HCT116 (cell line): ENCODE measurements around the gene CASQ1. TPM values are rescaled to one million over a fixed set of nuclear protein-coding genes. Genes with fewer than 3 reads are reported as not detected.

Experiments used
- ATAC-seq: fragments of 200-7000 bp; cut with Tn5 transposase; 2 replicates; pipeline ENCODE4 v1.9.1; 2020; ENCODE audit warnings: mild to moderate bottlenecking, moderate library complexity
- BruUV-seq: library from RNA; stranded (reverse); fragments of 400-500 nt; replicated peaks from 2 replicates; lab custom pipeline; 2021; lab: Mats Ljungman, UMichigan
- CTCF ChIA-PET: fragments of 300-600 bp; sonication (Branson Sonifier 250); formaldehyde crosslinking; loops from one replicate; lab custom pipeline; 2021; ENCODE audit warnings: antibody characterized with exemption; lab: Charles Lee
- POLR2A ChIA-PET: fragments of 300-600, 350-600 bp; sonication (Branson Sonifier 250); formaldehyde crosslinking; loops from one replicate; lab custom pipeline; 2021; ENCODE audit warnings: antibody characterized with exemption; lab: Charles Lee
- RAD21 ChIA-PET, 2 experiments: fragments of 300-600 bp; sonication (Branson Sonifier 250); formaldehyde crosslinking; loops; one replicate each; lab custom pipeline; 2023; ENCODE audit warnings: low total read pairs in 2 of 2; ENCODE audit not compliant: uncharacterized antibody in 2 of 2, unreplicated experiment in 2 of 2, low non-redundant PET in 1 of 2; lab: Charles Lee
- DNase-seq: peaks from one replicate; pipeline ENCODE4 v3.0.0-alpha.2; 2010; ENCODE audit warnings: low read depth, low spot score
- H2AFZ ChIP-seq: fragments of 200-600 bp; shearing (Covaris generic), sonication (generic); 2 replicates; pipeline ENCODE4 v1.6.1; 2017; ENCODE audit warnings: low read depth, mixed run types, mixed read lengths, antibody characterized with exemption, low read length; ENCODE audit not compliant: poor library complexity, severe bottlenecking
- H3K27ac ChIP-seq: 2 replicates; pipeline ENCODE4 v1.5.1; 2012; ENCODE audit warnings: low read depth, low read length
- H3K27me3 ChIP-seq: fragments of 200-600 bp; sonication (generic); 2 replicates; pipeline ENCODE4 v1.6.1; 2016; ENCODE audit warnings: mixed run types, low read length, mixed read lengths; ENCODE audit not compliant: insufficient read depth
- H3K36me3 ChIP-seq, 2 experiments: fragments of 200-500 bp in 1 of 2; fragments of 200-600 bp in 1 of 2; sonication (Bioruptor generic) in 1 of 2; sonication (generic) in 1 of 2; 2 replicates each; pipeline versions ENCODE4 v1.5.1 to v1.6.1; 2014 to 2016; ENCODE audit warnings: low read length in 2 of 2, inconsistent platforms in 1 of 2, mixed read lengths in 1 of 2, mixed run types in 1 of 2; ENCODE audit not compliant: insufficient read depth in 2 of 2, control insufficient read depth in 1 of 2
- H3K4me1 ChIP-seq, 2 experiments: fragments of 200-600 bp in 1 of 2; sonication (generic) in 1 of 2; 2 replicates each; pipeline versions ENCODE4 v1.5.1 to v1.6.1; 2012 to 2017; ENCODE audit warnings: low read length in 2 of 2, inconsistent platforms in 1 of 2, mild to moderate bottlenecking in 1 of 2, mixed read lengths in 1 of 2, mixed run types in 1 of 2, moderate library complexity in 1 of 2; ENCODE audit not compliant: insufficient read depth in 2 of 2, control insufficient read depth in 1 of 2
- H3K4me2 ChIP-seq: fragments of 200-600 bp; sonication (generic); 2 replicates; pipeline ENCODE4 v1.6.1; 2017; ENCODE audit warnings: mixed run types, low read length, mixed read lengths
- H3K4me3 ChIP-seq, 2 experiments: fragments of 200-600 bp in 1 of 2; sonication (generic) in 1 of 2; replicated peaks in 1 of 2; 2 replicates each; pipeline ENCODE4 v1.5.1; 2011 to 2016; ENCODE audit warnings: low read length in 2 of 2, control low read depth in 1 of 2, low read depth in 1 of 2, mild to moderate bottlenecking in 1 of 2, mixed read lengths in 1 of 2, mixed run types in 1 of 2
- H3K79me2 ChIP-seq: fragments of 200-600 bp; sonication (generic); 2 replicates; pipeline ENCODE4 v1.6.1; 2017; ENCODE audit warnings: mild to moderate bottlenecking, mixed run types, low read length, moderate library complexity, mixed read lengths; ENCODE audit not compliant: insufficient read depth
- H3K9ac ChIP-seq: fragments of 200-600 bp; sonication (generic); 2 replicates; pipeline ENCODE4 v1.6.1; 2016; ENCODE audit warnings: low read length, mixed read lengths
- H3K9me2 ChIP-seq: fragments of 200-600 bp; sonication (generic), shearing (Covaris generic); 2 replicates; pipeline ENCODE4 v1.6.1; 2017; ENCODE audit warnings: mixed run types, mild to moderate bottlenecking, moderate library complexity; ENCODE audit not compliant: insufficient read depth
- H3K9me3 ChIP-seq, 2 experiments: fragments of 200-500 bp in 1 of 2; fragments of 200-600 bp in 1 of 2; sonication (Bioruptor generic) in 1 of 2; sonication (generic) in 1 of 2; 2 replicates each; pipeline ENCODE4 v1.6.1; 2014 to 2017; ENCODE audit warnings: low read length in 2 of 2, mixed read lengths in 2 of 2, inconsistent platforms in 1 of 2, low read depth in 1 of 2, mild to moderate bottlenecking in 1 of 2, mixed run types in 1 of 2, moderate library complexity in 1 of 2; ENCODE audit not compliant: control insufficient read depth in 1 of 2, insufficient read depth in 1 of 2
- H4K20me1 ChIP-seq: fragments of 200-600 bp; sonication (generic), shearing (Covaris generic); 2 replicates; pipeline ENCODE4 v1.6.1; 2017; ENCODE audit warnings: mixed run types, mild to moderate bottlenecking, moderate library complexity; ENCODE audit not compliant: insufficient read depth
- ATF3 ChIP-seq: IDR thresholded peaks from 2 replicates; pipeline ENCODE4 v1.6.1; 2012
- CBX3 ChIP-seq: IDR thresholded peaks from 2 replicates; pipeline ENCODE4 v1.6.1; 2012; ENCODE audit warnings: low read depth
- CEBPB ChIP-seq: IDR thresholded peaks from 2 replicates; pipeline ENCODE4 v1.6.1; 2012; ENCODE audit warnings: low read depth
- CTCF ChIP-seq, 3 experiments: fragments of 200-600 bp in 1 of 3; sonication (generic) in 1 of 3; IDR thresholded peaks in 2 of 3; conservative IDR thresholded peaks in 1 of 3; 2 replicates each; pipeline ENCODE4 v1.5.1; 2012 to 2017; ENCODE audit warnings: low read depth in 2 of 3, low read length in 2 of 3, antibody characterized with exemption in 1 of 3, borderline replicate concordance in 1 of 3, control low read depth in 1 of 3, mild to moderate bottlenecking in 1 of 3, mixed read lengths in 1 of 3, mixed run types in 1 of 3, moderate library complexity in 1 of 3; ENCODE audit not compliant: insufficient read depth in 1 of 3
- EGR1 ChIP-seq: IDR thresholded peaks from 2 replicates; pipeline ENCODE4 v1.6.1; 2012; ENCODE audit warnings: low read depth
- ELF1 ChIP-seq: IDR thresholded peaks from 2 replicates; pipeline ENCODE4 v1.6.1; 2012; ENCODE audit warnings: low read depth, borderline replicate concordance
- EZH2 ChIP-seq: fragments of 200-600 bp; sonication (generic); IDR thresholded peaks from 2 replicates; pipeline ENCODE4 v1.6.1; 2017; ENCODE audit warnings: antibody characterized with exemption, mixed run types
- EZH2phosphoT487 ChIP-seq: fragments of 200-600 bp; IDR thresholded peaks from 2 replicates; pipeline ENCODE4 v1.6.1; 2018; ENCODE audit warnings: antibody characterized with exemption, borderline replicate concordance
- FOSL1 ChIP-seq: IDR thresholded peaks from 2 replicates; pipeline ENCODE4 v1.6.1; 2012; ENCODE audit warnings: low read depth
- JUND ChIP-seq: IDR thresholded peaks from 2 replicates; pipeline ENCODE4 v1.6.1; 2012
- SIN3A ChIP-seq: IDR thresholded peaks from 2 replicates; pipeline ENCODE4 v1.6.1; 2012; ENCODE audit warnings: low read depth
- TCF7L2 ChIP-seq: IDR thresholded peaks from 2 replicates; pipeline ENCODE4 v1.7.0; 2011; ENCODE audit warnings: borderline replicate concordance, inconsistent platforms; ENCODE audit not compliant: insufficient read depth, insufficient read length; ENCODE audit errors: extremely low read depth
- YY1 ChIP-seq: IDR thresholded peaks from 2 replicates; pipeline ENCODE4 v1.6.1; 2011; ENCODE audit warnings: low read length, low read depth, moderate library complexity, mild to moderate bottlenecking; ENCODE audit not compliant: insufficient replicate concordance; ENCODE audit errors: extremely low read depth
- ZBTB33 ChIP-seq: IDR thresholded peaks from 2 replicates; pipeline ENCODE4 v1.6.1; 2011; ENCODE audit warnings: mild to moderate bottlenecking, low read length, moderate library complexity; ENCODE audit not compliant: insufficient replicate concordance; ENCODE audit errors: extremely low read depth
- ZFX ChIP-seq: fragments of 450-650 bp; IDR thresholded peaks from 2 replicates; pipeline ENCODE4 v1.6.1; 2017
- ZNF274 ChIP-seq: fragments of 200-500 bp; sonication (Bioruptor generic); IDR thresholded peaks from 2 replicates; pipeline ENCODE4 v1.6.1; 2014; ENCODE audit warnings: mild to moderate bottlenecking, low read depth, low read length, inconsistent platforms
- intact Hi-C: fragments of 100-400 bp; cut with micrococcal nuclease; formaldehyde crosslinking; loops from 2 replicates; pipeline ENCODE4 v1.10.0; 2022
- total RNA-seq: library from RNA; stranded (reverse); gene quantifications from one replicate; pipeline ENCODE4 v1.2.1, GENCODE V29; 2021; ENCODE audit not compliant: unreplicated experiment
- TF ChIP-seq, protein P1 (sequence below): IDR thresholded peaks from 2 replicates; pipeline ENCODE4 v1.6.1; 2012

Gene CASQ1
- total RNA-seq, 1 experiment from 2014 or later = not detected

DNA sequence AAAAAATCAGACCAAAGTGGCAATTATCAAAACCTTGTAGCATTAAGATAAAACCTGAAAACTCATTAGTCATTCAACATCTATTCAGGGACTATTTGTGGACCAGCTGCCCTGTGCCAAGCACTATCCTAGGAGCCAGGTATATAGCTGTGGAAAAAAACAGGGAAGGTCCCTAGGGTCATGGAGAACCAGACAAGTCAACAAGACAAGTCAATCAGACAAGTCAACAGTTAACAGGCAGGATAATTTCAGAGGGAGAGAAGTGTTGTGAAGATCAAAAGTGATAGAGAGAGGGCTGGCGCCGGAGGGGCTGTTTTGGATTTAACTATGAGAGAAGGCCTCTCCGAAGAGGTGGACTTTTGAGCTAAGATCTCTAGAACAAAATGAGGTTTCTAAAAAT lies 42.3 kb upstream of the CASQ1 start:
- Histone ChIP-seq H3K9me2 (no peaks in the 10 kb centered on the region), H3K27ac (no peak overlapping the region), H2AFZ (no peak overlapping the region), H3K79me2 (no peaks in the 10 kb centered on the region), H3K27me3 (no peaks in the 10 kb centered on the region), H3K36me3 (no peaks in the 10 kb centered on the region), H3K9ac (no peak overlapping the region), H3K4me1 (no peaks in the 10 kb centered on the region), H4K20me1 (no peaks in the 10 kb centered on the region), H3K4me3 (no peak overlapping the region), H3K9me3 (no peaks in the 10 kb centered on the region), H3K4me2 (no peak overlapping the region)
- ChIA-PET RAD21 (no interaction called here), CTCF (interaction anchor here (1.6 kb wide), 1 partner anchor 104 kb away, joined by 3 read pairs; no protein-coding TSS in a partner anchor), POLR2A (no interaction called here)
- no TSS peak for BruUV-seq
- intact Hi-C loops = no loop called here
- no peak for DNase-seq
- ATAC-seq = no peak
- no peak for TF ChIP-seq EZH2
- no peak for TF ChIP-seq EGR1
- TF ChIP-seq ZNF274 = no peak
- TF ChIP-seq CEBPB = no peak
- TF ChIP-seq FOSL1 = no peak
- no peak for TF ChIP-seq SIN3A
- TF ChIP-seq, protein P1, sequence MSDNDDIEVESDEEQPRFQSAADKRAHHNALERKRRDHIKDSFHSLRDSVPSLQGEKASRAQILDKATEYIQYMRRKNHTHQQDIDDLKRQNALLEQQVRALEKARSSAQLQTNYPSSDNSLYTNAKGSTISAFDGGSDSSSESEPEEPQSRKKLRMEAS = no peak
- no peak for TF ChIP-seq ZFX
- no peak for TF ChIP-seq YY1
- no peak for TF ChIP-seq CTCF (IDR thresholded peaks at IDR 0.05 in 2 of 3, conservative IDR thresholded peaks at IDR 0.05 in 1 of 3; ENCODE audit: borderline replicate concordance in 1 of 3, insufficient read depth in 1 of 3, low read depth in 2 of 3, low read length in 2 of 3)
- no peak for TF ChIP-seq ELF1
- no peak for TF ChIP-seq EZH2phosphoT487
- no peak for TF ChIP-seq JUND
- TF ChIP-seq ATF3 = no peak
- no peak for TF ChIP-seq TCF7L2
- TF ChIP-seq ZBTB33 = no peak
- no peak for TF ChIP-seq CBX3
